NCI-H526 treated with DMSO at 0.1 percent for 48 hours (cell line): ENCODE measurements around the gene MTHFR.

Source experiments
- DNase-seq: peaks from one replicate; lab custom pipeline; 2025; lab: John Stamatoyannopoulos, UW

Gene MTHFR

DNA sequence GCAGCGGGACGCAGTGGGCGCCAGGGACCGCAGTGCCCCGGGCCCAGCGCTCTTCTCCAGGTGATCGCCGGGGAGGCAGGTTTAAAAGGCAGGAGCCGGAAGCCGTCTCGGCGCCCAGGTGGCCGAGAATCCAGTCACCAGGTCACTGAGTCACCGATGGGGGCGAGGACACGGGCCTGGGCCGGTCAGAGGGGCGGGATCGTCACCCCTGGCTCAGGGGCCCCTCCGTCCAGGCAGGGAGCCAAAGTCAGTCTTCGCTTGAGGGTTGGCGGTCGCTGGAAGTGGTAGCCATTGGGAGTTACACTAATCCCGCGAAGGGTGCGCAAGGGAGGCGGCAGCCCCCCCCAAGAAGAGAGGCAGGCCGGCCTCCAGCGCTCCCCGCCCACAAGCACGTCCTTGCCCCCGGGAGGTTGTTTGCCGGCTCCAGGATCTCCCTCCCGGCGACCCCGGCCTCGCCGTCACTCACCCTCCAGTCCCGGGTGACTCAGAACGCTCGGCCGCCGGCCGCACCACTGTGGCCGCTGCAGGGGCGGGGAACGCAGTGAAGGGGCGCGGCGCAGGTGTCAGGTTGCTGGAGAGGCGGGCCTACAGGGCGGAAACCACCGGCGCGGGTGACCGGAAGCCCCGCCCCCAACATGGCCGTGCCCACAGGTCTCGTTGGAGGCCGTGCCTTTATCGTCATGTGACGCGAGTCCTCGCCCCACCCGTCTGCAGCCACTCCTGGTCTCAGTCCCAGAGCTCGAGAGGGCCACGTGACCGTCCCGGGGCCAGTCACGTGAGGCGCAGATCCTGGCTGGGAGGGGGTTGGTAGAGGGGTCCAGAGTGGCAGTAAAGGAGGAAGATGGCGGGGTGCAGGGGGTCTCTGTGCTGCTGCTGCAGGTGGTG is at the start of gene MTHFR, which contains the start of gene CLCN6:
MTHFR (minus strand) TSS at position 543 of the 885 bp plus-strand sequence. CDS start 2,848 bp downstream, outside the sequence.
CLCN6 (plus strand) TSS at position 770 of the 885 bp plus-strand sequence; CDS start at position 842, 72 bp downstream.
- peak; percentile 92 for DNase-seq

DNA sequence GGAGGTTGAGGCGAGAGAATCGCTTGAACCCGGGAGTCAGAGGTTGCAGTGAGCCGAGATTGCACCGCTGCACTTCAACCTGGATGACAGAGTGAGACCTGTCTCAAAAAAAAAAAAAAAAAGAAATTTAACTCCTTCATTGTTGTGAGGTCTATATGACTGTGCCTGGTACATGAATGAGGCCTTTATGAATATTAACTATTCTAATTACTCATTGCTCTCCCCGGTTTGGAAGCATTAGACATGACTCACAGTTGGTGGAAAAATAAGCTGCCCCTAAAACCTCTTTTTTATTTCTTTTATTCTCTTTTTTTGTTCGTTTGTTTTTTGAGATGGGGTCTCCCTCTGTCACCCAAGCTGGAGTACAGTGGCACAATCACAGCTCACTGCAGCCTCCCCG is 49.7 kb upstream of the MTHFR start:
- DNase-seq, result no peak

GRCh38 chr1:11854519-11854918 is 48.8 kb upstream of the MTHFR start:
- no peak for DNase-seq

DNA sequence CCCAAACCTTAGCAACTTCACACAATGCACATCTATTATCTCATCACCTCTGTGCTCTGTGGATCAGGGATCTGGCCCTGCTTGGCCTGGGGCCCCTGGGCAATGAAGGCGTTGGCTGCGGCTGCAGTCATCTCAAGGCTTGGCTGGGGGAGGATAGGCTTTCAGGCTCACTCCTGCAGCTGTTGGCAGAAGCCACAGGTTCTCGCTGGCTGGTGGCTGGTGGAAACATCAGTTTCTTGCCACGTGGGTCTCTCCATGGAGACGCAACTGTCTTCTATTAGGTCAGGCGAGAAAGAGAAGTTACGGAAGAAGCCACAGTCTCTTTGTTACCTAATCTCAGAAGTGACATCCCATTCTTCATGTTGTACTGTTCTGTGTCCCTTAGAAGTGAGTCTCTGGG is 45.4 kb upstream of the MTHFR start:
- DNase-seq, result no peak

GRCh38 chr1:11850156-11850555 is 44.4 kb upstream of the MTHFR start:
- no peak for DNase-seq

- DNase-seq, result no peak
These were observed 42.6 kb upstream of the MTHFR start for GRCh38 chr1:11848373-11848700.

DNA sequence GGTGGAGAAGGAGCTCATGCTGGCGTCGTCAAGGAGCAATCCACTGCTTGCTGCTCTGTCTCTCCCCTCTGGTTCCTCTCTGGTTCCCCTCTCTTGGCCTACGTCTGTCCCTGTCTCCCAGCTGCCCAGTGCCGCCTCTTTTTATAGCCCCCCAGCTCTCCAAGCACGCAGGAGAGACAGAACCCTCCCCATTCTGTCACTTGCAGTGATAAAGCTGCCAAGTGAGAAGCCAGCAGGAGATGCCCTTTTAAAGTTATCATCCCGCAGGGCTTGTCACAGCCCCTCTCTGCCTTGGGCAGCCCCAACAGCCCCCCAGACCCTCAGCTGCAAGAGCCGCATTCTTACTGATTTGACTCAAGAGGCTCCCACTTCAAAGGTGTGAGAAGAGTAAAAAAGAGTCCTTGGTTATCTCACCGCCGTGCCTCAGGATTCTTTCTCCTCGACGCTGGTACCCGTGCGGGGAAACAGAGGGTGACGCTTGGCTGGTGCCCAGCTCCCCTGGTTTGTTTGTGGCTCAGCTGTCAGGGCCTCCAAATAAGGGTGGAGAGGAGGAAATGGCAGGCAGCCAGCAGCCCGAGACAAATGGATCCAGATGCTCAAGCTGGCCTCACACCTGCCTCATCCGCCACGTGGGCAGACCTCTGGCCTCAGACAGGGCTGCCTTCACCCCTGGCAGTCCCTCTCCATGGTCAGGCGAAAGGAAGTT is 42.1 kb upstream of the MTHFR start, which contains the start of gene NPPA:
NPPA (minus strand) TSS at position 117 of the 706 bp plus-strand sequence; CDS start at position 18, 99 bp downstream.
- DNase-seq, result no peak

- DNase-seq, result no peak
These were observed 40.0 kb upstream of the MTHFR start for GRCh38 chr1:11845641-11846335.

GRCh38 chr1:11842154-11843041 is 36.6 kb upstream of the MTHFR start:
- DNase-seq, result no peak

DNA sequence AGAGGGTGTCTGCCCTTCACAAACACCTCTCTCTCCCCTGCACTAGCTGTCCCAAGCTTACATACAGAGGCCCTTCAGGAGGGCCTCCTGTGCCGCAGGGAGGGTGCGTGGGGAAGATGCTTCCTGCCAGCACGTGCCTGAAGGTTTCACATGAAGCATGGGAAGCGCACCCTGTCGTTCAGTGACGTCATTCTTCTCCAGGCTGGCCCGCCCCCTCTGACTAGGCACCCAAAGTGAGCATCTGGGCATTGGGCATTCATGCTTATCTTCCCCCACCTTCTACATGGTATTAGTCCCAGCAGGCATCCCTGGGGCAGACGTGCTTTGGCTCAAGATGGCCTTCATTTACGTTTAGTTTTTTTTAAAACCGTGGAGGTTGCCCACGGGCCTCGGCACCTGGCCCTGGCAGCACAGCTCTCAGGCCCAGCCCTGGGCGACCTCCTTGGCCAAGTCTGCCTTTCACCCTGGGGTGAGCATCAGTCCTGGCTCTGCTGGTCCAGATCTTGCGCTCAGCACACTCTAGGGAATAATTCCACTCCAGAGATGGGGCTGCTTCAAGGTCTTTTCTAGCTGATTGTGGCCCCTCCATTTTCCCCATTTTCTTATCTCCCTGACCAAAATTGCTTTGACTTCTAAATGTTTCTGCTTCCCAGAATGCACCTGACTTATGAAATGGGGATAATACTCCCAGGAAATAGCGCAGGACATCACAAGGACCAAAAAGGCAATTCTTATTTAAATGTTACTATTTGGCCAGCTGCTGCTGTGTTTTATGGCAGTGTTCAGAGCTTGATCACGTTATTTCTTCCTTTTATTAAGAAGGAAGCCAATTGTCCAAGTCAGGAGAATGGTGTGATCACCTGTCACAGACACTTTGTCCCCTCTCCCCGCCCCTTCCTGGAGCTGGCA is 35.7 kb upstream of the MTHFR start:
- no peak for DNase-seq

DNA sequence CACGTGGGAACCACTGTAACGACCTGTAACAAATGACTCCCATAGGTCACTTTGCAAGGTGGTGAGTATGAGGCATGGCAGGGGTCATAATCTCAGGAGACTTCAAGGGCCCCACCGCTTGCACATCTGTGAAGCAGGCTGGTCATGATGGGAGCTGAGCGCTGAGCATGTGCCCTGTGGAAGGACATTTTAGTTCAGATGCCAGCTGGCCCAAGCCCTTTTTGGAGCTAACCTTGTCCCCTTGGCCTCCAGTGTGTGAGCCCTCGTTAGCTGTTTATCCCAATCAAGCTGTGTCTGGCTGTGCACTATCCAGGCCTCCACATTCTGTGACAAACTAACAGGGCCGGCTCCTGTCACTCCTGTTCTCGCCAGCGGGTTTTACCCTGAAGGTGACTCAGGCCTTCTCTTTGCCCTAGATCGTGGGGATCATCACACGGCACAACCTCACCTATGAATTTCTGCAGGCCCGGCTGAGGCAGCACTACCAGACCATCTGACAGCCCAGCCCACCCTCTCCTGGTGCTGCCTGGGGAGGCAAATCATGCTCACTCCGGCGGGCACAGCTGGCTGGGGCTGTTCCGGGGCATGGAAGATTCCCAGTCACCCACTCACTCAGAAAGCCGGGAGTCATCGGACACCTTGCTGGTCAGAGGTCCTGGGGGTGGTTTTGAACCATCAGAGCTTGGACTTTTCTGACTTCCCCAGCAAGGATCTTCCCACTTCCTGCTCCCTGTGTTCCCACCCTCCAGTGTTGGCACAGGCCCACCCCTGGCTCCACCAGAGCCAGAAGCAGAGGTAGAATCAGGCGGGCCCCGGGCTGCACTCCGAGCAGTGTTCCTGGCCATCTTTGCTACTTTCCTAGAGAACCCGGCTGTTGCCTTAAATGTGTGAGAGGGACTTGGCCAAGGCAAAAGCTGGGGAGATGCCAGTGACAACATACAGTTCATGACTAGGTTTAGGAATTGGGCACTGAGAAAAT is 34.3 kb upstream of the MTHFR start:
- no peak for DNase-seq

- peak; percentile 6 for DNase-seq
These were observed 32.8 kb upstream of the MTHFR start for GRCh38 chr1:11838349-11839272.

- no peak for DNase-seq
These were observed 32.1 kb upstream of the MTHFR start for GRCh38 chr1:11837767-11838348.

DNA sequence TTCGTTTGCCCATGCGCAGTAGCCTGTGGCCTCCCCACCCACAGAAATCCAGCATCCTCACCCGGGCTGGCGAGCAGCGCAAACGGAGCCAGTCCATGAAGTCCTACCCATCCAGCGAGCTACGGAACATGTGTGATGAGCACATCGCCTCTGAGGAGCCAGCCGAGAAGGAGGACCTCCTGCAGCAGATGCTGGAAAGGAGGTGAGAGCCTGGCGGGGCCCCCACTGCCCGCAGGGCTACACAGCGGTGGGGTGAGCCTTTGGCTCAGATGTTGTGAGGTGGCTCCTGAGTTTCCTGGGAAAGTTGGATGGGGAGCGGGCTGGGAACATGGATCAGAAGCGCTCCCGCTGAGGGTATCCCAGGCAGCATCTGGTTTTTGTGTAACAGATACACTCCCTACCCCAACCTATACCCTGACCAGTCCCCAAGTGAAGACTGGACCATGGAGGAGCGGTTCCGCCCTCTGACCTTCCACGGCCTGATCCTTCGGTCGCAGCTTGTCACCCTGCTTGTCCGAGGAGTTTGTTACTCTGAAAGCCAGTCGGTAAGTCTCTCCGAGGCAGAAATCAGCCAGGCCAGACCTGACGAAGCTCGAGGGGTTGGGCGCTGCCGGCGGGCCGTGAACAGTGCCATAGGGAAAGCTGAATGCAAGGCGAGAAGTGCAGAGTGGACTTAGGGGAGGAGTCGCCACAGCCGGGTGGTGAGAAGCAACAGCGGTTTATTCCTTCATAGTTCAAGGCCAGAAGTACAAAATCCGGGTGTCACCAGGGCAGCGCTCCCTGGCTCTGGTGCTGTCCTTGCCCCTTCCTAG is 31.4 kb upstream of the MTHFR start:
- no peak for DNase-seq

- no peak for DNase-seq
These were observed 29.9 kb upstream of the MTHFR start for GRCh38 chr1:11835441-11836225.

DNA sequence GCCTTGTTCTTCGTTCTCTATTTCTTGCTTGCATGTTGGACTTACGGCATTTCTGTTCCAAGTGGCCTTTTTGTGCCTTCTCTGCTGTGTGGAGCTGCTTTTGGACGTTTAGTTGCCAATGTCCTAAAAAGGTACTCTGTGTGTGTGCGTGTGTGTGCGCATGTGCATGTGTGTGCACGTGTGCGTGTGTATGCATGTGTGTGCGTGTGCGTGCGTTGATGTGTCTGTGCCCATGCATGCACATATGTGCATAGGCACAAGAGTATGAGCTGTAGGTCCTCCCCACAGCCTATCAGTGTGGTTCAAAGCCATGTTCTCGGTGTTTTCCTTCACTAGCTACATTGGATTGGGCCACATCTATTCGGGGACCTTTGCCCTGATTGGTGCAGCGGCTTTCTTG is 28.1 kb upstream of the MTHFR start:
- no peak for DNase-seq
